Fibroblast of skin of abdomen (primary cell): ENCODE results near the gene TNFRSF4.

Experiments
- DNase-seq: peaks from one replicate; pipeline ENCODE4 v3.0.0-alpha.2; 2013

The TNFRSF4 gene

DNA sequence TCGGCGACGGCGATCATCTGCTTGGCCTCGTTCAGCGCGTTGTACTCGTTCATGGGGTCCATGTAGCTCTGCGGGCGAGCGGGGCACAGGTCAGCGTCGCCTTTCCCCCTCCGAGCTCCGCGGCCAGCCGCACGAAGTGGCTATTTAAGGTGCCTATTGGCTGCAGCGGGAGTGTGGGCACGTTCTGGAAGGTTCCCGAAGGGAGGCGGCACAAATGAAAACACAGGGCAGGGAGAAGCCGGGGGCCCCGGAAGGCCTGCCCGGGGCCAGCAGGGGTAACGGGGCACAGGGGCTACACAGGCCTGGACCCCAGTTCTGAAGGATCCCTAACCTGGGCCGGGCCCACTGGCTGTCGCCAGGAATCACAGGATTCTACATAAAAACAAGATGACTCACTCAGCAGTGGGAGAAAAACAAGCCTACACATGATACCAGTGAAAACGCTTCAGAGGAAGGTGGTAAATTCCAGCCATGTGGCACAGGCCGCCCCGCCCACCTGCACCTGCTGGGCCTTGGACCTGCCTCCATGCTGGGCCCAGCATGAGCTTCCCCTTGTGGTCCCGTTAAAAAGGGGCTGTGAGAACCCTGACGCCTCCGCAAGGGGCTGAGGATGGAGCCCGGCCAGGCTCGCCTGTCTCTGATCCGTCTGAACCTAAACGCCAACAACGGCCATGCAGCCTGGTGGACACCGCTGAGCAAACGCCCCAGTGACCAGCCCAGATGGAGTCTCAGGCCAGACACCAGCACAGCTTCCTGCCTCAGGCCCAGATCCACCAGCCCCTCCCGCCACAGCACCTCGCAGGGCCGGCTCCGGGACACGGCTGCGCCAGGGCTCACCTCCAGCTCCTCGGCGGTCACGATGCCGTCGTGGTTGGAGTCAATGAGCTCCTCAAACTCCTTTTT lies 3.9 kb upstream of the TNFRSF4 start:
- no peak for DNase-seq

DNA sequence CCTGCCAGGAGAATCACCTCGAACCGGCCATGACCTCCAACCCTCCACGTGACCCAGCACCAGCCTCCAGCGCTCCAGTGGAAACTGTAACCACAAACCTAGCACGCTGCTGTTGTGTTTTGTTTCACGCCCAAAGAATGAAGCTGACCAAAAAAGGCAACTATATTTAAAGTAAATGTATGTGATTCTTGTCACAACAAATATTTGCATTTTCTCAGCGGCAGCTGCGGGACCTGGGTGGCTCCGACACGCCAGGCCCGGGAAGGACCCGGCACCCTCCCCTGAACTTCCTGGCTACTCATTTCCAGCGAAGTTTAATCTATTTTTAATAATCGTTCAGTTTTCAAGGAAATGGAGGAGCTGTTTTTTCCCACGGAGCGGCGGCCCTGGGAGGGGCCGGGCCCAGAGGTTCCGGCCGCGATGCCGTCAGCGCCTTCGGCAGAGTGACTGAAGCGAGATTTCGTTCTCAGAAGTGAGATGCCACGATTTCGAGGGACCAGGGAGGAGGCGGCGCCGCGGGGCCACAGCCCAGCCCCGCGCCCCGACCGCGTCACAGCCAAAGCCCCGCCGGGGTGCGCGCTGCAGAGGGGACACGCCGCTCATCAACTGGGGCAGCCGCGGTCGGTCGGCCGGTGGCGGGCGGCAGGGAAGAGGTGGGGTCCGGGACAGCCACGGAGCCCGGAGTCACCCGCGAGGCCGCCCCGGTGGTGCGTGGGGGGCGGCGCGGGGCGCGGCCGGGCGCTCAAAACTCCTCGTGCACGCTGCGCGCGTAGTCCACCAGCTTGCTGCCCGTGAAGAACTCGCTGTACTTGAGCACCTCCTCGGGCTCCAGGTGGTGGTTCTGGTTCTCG lies 3.0 kb upstream of the TNFRSF4 start:
- no peak for DNase-seq

DNA sequence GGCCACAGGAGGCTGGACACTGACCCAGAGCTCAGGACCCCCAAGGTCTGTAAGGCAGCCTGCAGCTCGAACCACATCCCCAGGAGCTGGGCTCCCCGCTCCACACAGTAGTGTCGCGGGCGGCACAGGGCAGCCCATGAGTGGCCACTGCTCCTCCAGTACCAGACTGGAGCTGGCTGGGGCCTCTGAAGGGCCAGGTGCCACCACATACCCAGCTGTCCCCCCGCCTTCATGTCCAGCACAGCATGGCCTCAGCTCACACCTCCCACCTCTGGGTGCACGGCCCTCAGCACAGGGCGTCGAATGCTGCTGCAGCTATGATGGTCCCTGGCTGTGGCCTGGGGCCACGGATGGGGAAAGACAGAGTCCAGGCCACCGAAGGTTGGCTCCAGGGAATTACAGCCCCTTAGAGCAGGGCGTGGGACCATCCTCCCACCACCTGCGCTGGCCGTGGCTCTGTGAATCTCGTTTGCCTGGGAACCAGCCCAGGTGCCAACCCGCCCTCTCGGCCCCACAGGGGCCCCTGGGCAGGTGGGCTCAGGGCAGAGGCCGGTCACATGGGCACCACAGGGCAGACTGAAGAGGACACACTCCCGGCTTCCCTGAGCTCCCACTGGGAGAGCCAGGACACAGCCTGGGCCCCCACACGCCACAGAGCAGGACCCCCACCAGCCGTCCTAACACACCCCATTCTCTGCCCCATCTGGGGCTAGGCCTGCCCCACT lies 2.1 kb upstream of the TNFRSF4 start:
- no peak for DNase-seq

DNA sequence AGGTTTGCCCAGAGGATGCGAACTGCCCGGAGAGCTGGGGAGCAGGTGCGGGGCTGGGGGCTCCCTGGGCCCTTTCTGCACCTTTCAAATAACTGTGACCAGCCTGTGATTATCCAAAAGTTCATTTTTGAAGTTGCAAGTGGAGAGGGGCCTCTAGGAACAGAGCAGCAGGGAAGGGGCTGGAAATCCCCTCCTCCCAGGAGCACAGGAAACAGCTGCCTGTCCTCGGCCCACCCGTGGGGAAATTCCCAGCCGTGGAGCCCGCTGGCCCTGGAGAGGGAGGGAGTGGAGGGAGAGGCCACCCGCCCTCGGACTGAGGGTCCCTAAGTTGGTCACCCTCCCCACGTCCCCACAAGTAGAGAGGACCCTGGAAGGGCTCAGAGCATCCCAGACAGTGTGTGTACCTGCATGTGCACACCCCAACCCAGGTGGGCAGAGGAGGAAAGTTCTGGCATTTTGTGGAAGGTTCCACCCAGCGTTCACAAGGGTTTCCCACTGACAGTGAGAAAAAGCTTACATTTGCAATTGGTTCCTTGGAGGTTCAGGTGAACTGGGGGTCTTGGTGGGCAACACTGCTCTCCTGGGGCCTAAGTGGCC lies 1.2 kb upstream of the TNFRSF4 start:
- no peak for DNase-seq

DNA sequence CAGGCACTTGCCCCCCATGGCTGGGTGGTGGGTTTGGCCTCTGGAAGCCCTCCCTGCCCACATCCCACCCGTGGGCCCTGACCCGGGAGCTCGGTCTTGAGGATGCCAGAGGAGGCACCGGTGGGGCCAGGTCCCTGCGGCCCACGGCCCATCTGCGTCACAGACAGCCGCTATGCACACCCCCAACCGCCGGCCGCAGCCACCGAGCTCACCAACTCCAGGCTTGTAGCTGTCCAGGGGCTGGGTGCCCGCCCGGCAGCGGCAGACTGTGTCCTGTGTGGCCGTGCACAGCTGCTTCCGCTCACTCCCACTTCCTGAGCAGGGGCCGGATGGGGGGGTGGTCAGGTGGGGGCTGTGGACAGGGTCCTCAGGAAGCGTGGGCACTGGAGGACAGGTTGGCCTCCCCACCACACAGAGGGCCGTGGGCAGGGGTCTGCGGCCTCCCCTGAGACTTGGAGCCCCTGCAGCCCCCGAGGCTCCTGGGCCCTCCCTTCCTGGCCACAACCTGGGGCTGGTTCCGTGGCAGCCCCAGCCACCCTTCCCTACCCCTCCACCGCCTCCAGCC lies 1.1 kb downstream of the TNFRSF4 start:
- no peak for DNase-seq

DNA sequence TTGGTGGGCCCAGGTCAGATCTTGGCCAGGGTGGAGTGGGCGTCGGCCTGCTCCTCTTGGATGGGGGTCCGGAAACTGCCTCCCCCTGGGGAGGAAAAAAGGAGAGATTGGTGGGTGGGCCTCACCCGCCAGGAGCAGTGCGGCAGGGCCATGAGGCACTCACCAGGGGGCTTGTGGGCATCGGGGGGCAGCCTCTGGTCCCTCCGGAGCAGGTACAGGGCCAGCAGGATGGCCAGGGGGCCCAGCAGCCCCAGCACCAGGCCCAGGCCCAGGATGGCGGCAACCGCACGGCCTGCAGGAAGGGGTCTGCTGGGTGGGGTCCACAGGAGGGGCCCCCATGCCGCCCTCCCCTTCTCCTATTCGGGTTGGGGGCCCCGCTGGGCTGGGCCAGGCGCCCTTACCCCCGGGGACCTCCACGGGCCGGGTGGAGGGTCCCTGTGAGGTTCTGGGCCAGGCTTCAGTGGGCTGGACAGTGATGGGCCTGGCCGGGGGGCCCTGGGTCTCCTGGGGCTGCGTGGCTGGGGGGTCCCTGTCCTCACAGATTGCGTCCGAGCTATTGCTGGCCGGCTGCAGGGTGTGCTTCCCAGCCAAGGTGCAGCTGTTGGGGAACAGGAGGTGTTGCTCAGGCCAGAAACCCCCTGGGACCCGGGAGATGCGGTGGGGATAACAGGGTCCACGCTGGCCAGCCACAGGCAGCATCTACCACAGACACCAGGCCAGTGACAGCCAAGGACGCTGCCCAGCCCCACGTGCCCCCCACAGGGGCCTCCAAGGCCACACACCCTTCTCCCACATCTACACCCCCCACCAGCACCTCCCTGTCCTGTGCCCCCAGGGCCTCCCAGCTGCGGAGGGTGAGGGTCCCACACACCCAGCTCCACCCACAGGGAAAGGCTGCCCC lies 2.2 kb downstream of the TNFRSF4 start:
- no peak for DNase-seq

DNA sequence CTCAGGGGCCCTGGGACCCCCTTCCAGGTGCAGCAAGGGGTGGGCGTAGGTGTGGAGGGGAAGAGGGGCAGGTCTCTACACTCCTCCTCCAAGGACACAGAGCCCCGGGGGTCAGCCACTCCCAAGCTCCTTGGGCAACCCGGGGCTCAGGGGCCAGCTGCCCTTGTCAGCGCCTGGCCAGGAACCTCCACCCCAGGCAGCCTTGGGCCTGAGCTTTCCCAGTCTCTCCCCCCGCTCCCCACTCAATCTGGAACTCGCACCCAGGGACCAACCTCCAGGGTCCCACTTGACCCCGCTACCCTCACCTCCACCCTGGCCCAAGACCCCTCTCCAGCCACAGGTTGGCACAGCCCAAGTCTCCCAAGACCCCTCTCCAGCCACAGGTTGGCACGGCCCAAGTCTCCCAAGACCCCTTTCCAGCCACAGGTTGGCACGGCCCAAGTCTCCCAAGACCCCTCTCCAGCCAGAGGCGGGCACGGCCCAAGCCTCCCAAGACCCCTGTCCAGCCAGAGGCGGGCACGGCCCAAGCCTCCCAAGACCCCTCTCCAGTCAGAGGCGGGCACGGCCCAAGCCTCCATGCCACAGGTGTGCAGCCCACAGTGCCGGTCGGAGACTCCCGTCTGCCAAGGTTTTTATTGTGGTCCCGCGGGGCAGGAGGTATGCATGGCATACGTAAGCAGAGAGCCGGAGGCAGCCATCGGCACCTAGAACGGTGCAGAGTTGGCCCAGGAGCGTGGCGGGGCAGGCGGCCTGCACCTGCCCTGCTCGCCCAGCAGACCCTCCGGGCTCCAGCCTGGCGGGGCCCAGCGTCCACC lies 3.0 kb downstream of the TNFRSF4 start:
- no peak for DNase-seq

DNA sequence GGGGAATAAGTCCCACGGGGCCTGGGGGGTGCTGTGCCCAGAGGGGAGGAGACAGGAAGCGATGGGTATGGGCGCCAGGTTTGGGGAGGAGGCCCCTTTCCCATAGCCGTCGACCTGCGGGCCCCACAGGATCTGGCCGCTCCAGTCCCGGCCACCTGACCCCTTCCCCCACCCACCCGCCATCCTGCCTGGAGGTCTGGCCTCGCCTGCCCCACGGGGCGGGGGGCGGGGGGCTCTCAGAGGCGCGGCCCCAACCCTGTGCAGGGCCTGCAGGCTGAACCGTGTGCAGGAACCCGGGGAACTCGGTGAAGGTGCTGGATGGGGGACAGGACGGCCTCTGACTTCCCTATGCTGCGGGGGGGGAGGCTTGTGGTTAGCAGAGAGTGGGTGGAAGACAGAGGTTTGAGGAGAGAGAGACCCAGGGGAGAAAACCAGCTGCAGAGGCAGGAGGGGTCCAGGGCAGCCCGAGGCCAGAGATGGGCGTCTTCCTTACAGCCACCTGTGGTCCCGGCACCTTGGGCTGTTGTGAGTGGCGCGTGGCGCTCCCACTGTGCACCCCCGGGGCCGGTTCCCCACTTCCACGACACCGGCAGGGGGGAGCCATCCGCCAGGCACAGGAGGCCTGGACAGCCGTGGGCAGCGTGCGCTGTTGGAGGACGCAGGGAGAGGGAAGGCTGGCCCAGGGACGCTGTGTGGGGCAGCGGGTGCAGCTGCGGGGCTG lies 5.1 kb downstream of the TNFRSF4 start:
- peak; percentile 23 for DNase-seq

DNA sequence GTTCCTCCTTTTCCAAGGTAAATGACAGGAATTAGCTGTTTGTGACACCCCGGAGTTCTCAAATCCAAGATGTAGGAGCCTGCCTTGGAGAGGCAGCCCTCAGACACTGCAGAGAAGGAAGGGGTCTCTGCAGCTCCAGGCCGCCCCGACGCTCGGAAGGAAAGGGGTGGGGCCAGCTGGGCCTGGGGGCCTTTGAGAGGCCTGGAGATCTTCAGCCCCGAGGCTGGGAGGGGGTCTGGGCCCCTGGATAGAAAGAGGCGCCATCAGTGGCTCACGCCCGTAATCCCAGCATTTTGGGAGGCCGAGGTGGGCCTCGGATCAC lies 6.4 kb downstream of the TNFRSF4 start:
- no peak for DNase-seq

DNA sequence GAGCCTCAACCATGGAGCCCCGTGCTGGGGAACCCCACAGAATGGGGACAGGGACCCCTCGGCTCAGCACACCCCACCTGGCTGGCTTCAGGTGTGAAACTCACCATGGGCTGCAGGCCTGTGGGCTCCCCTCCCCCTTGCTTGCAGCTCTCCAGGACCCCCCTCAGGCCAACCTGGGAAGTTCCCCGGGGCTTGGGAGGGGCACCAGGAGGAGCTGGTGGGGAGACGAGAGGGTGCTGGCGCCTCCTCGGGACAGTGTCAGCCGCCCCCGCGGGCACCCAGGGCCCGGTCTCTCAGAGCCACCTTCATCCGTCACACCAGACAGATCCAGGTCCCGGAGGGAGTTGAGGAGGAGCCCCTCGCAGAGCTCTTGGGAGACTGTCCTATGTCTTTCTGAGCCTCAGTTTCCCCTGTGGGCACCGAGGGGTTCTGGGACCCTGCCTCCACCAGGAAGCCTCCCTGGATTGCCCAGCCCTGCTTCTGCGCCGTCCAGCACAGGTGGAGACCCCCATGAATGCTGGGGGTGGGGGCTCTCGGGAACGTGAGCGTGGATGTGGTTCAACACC lies 6.9 kb downstream of the TNFRSF4 start:
- DNase-seq, result no peak

DNA sequence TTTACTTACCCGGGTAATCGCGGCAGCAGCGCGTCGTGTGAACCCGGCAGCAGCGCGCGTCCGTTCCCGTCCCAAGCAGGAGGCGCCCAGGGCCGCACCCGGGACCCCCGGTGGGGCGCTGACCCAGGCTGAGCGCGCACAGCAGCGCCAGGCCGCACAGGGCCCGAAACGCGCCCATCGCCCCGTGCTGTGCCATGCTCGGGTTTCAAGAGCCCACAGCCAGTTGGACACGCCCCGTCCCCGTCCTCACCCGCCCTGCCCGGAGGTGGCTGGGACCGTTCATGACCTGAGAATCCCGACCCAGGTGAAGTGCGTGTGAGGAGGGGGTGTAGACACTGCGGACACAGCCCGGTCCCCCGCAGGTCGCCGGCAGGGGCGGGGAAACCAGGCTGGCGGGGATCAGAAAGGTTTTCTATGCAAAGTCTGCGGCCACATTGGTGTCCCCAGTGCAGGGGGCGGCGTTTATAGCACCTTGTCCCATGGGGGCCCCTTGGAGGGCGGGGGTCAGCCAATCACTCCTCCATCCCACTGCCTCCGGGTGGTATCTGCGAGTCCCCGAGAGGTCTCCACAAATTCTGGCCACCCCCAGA lies 7.5 kb downstream of the TNFRSF4 start, which contains the start of gene TNFRSF18:
Gene TNFRSF18, minus strand, starts transcription at position 217 of the 590 bp plus-strand sequence. Its CDS starts 21 bp downstream, at position 196.
- DNase-seq, result no peak

DNA sequence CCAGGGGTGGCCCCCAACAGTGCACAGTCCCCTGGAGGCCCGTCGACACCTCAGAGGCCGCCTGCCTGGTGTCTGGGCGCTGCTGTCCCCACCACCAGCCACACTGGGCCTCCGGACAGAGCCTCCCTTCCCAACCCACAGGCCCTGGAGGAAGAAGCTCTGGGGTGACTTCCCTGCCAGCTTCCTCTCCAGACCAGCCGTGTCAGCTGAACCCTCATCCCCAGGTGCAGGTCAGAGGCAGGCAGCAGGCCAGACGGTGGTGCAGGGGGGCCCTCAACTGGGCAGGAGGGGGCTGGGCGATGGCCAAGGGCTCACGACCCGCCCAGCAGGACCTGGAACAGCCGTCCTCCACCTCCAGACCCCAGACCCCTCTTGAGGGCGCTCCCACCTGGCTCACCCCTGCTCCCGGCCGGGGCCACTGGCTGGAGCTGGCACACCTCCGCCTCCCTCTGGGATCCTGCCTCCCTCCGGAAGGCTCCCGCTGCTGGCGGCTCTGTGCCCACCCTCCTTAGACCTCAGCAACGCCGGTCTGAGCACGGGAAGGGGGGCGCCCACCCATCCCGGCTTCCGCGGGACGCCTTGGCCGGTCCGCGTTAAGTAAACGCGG lies 8.1 kb downstream of the TNFRSF4 start:
- no peak for DNase-seq

DNA sequence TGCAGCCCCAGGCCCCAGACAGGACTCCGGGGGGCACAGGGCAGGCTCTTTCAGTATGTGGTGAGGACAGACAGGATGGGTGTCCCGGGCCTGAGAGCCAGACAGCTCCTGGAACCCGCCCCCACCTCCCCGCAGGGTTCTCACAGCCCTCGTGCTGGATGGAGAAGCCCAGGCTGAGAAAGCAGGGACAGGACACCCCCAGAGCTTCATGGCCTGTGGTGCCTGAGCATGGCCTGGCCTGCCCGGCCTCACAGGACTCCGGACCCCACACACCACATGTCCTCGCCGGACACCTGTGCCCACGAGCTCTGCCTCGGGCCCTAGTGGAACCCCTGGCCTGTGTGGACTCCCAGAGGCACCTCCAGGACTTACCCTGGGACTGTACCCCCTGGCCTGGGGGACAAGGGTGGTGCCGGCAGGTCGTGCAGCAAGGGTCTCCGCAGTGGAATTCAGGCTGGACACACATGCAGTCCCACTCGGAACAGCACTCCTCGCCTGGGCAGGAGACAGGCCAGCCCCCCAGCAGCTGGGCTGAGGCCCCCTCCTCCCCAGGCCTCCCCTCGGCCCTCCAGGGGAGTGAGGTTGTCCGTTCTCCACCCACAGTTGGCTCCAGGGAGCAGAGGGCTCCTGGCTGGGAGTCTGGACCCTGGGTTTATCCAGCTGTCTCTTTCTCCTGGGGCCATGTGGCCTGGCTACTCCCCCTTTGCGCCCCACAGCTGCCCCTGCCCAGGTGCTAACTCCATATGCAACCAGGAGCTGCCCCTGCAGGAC lies 8.8 kb downstream of the TNFRSF4 start:
- DNase-seq, result no peak

DNA sequence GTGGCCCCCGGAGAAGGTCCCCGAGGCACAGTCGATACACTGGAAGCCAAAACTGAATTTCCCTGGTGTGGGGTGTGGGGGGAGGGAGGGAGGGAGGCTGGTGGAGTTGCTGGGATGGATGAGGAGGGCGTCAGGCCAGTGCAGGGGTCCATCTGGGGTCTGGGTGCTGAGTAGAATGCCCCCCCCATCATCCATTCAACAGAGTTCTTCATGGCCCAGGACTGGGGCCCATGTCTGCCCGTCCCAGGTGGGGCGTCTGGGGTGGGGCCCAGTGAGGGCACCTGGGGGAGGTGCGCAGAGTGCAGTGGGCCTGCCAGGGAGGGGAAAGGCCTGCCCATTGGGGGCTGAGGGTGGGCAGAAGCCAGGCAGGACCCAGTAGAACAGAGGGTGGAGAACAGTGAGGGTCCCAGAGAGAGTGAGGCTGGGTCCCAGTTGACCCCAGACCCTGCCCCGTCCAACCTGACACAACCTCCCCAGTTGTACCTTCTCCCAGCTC lies 9.5 kb downstream of the TNFRSF4 start:
- no peak for DNase-seq

DNA sequence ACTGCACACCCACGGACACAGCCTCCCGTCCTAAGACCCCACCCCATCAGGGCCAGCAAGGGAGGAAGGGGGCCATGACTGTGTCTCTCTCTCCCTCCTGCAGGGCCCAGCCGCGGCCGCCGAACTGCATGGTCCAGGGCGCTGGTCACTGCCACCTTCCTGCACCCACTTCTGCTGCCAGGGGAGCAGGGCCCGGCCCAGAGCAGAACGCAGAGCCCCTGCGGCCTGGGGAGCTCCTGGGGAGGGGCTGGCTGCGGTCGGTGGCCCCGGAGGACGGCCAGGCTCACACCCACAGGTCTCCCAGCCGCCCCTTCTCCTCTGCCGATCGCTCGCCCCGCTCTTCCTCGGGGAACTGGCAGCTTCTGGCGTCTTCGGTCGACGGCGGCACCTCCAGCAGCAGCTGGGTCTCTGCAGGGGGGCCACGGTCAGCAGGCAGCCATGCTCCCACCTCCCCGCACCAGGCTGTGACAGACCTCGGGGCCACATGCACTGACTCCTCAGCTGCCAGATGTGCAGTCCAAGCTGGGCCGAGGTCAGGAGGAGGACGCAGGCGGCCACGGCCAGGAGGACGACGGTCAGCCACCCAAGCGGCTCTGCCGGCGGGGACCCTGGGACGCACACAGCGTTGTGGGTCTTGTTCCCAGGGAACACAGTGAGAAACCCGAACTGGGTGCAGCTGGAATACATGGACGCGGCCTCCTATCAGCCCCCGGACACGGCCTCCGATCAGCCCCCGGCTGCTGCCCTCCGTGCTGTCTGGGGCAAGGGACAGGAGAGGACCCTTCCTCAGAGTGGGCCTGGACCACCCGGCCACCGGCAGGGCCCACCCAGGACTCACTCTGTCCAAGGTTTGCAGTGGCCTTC lies 10.2 kb downstream of the TNFRSF4 start:
- no peak for DNase-seq

DNA sequence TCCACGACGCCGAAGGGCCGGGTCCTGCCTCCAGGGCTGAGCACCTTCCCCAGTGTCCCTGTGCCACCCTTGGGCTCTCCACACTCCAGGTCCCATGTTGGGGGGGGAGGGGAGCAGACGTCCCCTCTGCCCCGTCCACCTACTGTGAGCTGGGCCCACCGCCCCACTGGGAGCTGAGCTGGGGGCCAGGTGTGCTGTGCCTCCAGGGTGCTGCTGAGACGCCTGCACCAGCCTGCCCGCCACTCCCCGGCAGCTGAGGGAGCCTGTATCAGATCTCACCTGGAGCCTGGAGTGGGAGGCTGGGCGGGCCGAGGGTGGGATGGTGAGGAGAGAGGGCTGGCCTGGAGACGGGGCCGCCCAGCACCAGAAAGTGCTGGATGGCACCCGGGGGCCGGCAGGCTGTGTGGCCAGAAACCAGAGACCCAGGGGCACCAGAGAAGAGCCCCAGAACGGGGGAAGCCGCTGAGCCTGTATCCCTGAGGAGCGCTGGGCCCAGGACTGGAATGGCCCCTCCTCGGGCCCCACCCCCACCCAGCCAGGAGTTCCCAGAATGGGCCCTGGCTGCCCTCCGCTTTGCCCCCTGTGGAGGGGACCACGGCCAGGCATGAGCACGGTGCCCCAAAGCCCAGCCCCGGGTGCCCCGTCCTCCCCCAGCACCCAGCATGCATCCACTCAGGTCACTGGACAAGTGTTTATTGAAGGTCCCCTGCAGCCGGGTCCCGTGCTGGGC lies 11.0 kb downstream of the TNFRSF4 start:
- no peak for DNase-seq
